Thoracic aorta (tissue), 2 donors: ENCODE data around the gene CXXC1. TPM values are rescaled to one million over a fixed set of nuclear protein-coding genes. Genes with fewer than 3 reads are reported as not detected.

Experiments
- ATAC-seq: fragments of 150-250 bp; one replicate; pipeline ENCODE4 v1.8.0; 2017; ENCODE audit warnings: low read depth; ENCODE audit not compliant: insufficient number of reproducible peaks, low FRiP score
- DNase-seq: peaks from one replicate; pipeline ENCODE4 v3.0.0-alpha.2; 2020; ENCODE audit warnings: low spot score
- H3K27ac ChIP-seq, 2 donors: fragments of 200-600 bp; sonication (generic); 1 replicate in 1 of 2; 2 replicates in 1 of 2; pipeline ENCODE4 v1.5.1; 2016; ENCODE audit warnings: mild to moderate bottlenecking in 2 of 2, moderate library complexity in 2 of 2
- H3K27me3 ChIP-seq: fragments of 200-600 bp; sonication (generic); replicated peaks from 2 replicates; pipeline ENCODE4 v1.6.0; 2016; ENCODE audit warnings: mild to moderate bottlenecking; ENCODE audit not compliant: insufficient read depth
- H3K36me3 ChIP-seq: fragments of 200-600 bp; sonication (generic); one replicate; pipeline ENCODE4 v1.5.1; 2016
- H3K4me1 ChIP-seq, 2 donors: fragments of 200-600 bp; sonication (generic); 1 replicate in 1 of 2; 2 replicates in 1 of 2; pipeline versions ENCODE4 v1.5.1 to v1.6.0; 2016; ENCODE audit warnings: low read depth in 2 of 2, mild to moderate bottlenecking in 1 of 2; ENCODE audit not compliant: control insufficient read depth in 1 of 2
- H3K4me3 ChIP-seq: fragments of 200-600 bp; sonication (generic); 2 replicates; pipeline ENCODE4 v1.5.1; 2016; ENCODE audit warnings: mild to moderate bottlenecking
- H3K9me3 ChIP-seq: fragments of 200-600 bp; sonication (generic); 2 replicates; pipeline ENCODE4 v1.5.1; 2016
- CTCF ChIP-seq: fragments of 200-600 bp; sonication (generic); IDR thresholded peaks from one replicate; pipeline ENCODE4 v1.5.1; 2019; ENCODE audit warnings: antibody characterized with exemption
- total RNA-seq, 2 donors: library from RNA; depleted of rRNA; stranded (reverse); fragments of >200 nt; gene quantifications; one replicate each; pipeline versions ENCODE4 v1.1.0 to v1.2.3, GENCODE V29; 2016

Gene CXXC1
- total RNA-seq, 2 donors from 2014 or later = 47.9 to 88.5 TPM

- TF ChIP-seq CTCF = no peak
- no peak for DNase-seq
- no peak overlapping the region for H3K4me3 ChIP-seq
- peaks cover 12% of the 10 kb centered on the region for H3K36me3 ChIP-seq
- H3K4me1 ChIP-seq = peaks cover 0 to 12% of the 10 kb centered on the region in 2 donors
- no peak for ATAC-seq
- no peaks in the 10 kb centered on the region for H3K27me3 ChIP-seq
- no peak overlapping the region for H3K27ac ChIP-seq
- H3K9me3 ChIP-seq = no peaks in the 10 kb centered on the region
Observed at GRCh38 chr18:50285631-50286321, 1.7 kb downstream of the CXXC1 start.

- no peak overlapping the region for H3K27ac ChIP-seq
- H3K4me1 ChIP-seq = peaks cover 5 to 19% of the 10 kb centered on the region in 2 donors
- no peak overlapping the region for H3K4me3 ChIP-seq
- DNase-seq (no peak), ATAC-seq (no peak)
- no peaks in the 10 kb centered on the region for H3K9me3 ChIP-seq
- no peaks in the 10 kb centered on the region for H3K27me3 ChIP-seq
- H3K36me3 ChIP-seq = peaks cover 12% of the 10 kb centered on the region
- no peak for TF ChIP-seq CTCF
Observed at GRCh38 chr18:50285071-50285470, 2.4 kb downstream of the CXXC1 start.

- DNase-seq (no peak), ATAC-seq (no peak)
- no peaks in the 10 kb centered on the region for H3K27me3 ChIP-seq
- no peak overlapping the region for H3K27ac ChIP-seq
- H3K4me3 ChIP-seq = no peak overlapping the region
- no peaks in the 10 kb centered on the region for H3K9me3 ChIP-seq
- H3K36me3 ChIP-seq = peaks cover 16% of the 10 kb centered on the region
- no peak for TF ChIP-seq CTCF
- peaks cover 11 to 26% of the 10 kb centered on the region in 2 donors for H3K4me1 ChIP-seq
Observed at GRCh38 chr18:50284255-50284885, 3.1 kb downstream of the CXXC1 start.

- Histone ChIP-seq H3K36me3 (peaks cover 16% of the 10 kb centered on the region), H3K4me1 (peaks cover 13 to 34% of the 10 kb centered on the region in 2 donors), H3K9me3 (no peaks in the 10 kb centered on the region), H3K27me3 (no peaks in the 10 kb centered on the region), H3K4me3 (no peak overlapping the region), H3K27ac (no peak overlapping the region)
- TF ChIP-seq CTCF = no peak
- no peak for DNase-seq
- no peak for ATAC-seq
Observed at GRCh38 chr18:50283469-50284209, 3.9 kb downstream of the CXXC1 start.
